Measurements from ENCODE around the gene DHX8.
"Not testable (repeated sequence)": the region's sequence is repeated elsewhere in the genome, so short reads cannot be mapped to it uniquely, and the experiment has no call there.

Gene DHX8

DNA sequence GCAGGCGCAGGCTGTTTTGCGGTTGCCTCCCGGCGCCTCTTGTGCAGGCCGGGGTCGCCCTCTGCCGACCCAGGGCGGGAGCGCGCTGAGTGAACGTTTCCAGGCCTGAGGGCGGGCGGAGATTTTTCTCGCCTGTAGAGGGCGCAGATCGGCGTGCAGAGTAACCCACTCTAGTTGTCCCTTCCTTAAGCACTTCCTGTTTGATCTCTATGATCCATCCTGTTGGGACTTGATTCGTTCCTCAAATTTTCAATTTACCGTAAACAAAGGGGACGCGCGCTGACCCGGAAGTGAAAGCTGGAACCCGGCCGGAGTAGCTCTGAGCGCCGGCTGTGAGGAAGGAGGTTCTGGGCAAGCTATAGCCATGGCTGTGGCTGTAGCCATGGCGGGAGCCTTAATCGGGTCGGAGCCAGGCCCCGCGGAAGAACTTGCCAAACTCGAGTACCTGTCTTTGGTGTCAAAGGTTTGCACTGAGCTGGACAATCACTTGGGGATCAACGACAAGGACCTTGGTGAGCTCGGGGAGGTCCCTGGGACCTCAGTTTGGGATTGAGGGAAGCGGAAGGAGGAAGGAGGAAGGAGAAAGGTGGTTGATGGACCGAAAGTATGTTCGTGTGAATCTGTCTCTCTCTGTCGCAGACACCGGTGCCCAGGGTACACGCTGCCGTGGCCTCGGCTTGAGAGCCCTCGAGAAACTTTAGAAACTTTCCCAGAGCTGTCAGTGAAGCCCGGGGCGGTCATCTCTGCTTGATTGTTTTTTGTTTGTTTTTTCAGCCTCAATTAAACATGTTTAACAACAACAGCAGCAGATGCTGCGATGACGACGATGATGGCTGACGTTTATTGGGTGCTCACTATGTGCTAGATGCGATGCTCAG is at the start of gene DHX8:
Gene DHX8 (plus strand): TSS at position 302 of the 878 bp plus-strand sequence. CDS start 63 bp downstream, at position 365.
- peak; percentile 98 for DNase-seq

DNA sequence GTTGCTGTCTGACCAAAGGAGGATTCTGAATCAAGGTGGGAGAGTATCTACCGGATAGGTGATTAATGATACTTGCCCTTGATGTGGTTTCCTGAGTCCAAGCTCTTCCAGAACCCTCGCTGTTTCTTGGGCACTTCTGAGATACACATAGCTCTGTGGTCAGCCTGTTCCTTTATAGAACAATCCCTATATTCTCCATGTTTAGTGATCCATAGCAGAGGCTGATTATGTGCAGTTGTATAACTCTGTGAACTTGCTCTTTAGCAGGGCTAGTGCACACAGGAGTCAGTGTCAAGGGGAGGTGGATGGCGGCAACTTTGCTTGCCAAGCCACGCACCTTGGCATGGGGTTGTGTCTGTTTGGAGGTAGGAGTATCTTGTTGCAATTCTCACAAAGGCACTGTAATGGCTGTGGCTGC is 48.9 kb upstream of the DHX8 start:
- DNase-seq, result no peak

DNA sequence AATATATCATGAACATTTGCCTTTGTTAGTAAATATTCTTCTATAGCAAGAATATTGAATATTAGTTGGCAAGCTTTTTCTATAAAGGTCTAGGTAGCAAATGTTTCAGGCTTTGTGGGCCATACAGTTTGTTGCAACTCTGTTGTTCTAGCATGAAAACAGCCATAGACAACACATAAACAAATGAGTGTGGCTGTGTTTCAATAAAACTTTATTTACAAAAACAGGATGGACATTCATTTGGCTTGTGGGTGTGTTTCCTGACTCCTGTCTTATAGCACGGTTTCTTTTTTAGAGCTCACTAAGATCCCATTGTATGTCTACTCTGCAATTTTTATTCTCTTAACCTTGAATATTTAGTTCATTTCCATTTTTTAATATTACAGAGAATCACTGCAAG is 46.0 kb upstream of the DHX8 start:
- no peak for DNase-seq

DNA sequence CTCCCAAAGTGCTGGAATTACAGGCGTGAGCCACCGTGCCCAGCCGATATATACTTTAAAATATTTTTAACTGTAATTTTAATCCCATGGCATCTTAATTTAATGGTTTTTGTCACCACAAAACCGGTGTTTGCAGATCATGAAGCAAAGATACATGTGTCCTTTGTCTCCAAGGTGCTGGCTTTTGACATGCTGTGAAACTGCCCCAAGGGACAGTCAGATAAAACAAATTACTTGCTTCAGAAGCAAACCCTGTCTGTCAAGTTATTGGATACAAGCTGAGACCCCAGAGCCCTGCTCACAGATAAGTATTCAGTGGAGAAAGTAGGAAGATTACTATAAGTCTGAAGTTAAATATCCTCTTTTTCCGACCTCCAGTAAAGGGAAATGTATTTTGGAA is 45.1 kb upstream of the DHX8 start:
- DNase-seq, result no peak

DNA sequence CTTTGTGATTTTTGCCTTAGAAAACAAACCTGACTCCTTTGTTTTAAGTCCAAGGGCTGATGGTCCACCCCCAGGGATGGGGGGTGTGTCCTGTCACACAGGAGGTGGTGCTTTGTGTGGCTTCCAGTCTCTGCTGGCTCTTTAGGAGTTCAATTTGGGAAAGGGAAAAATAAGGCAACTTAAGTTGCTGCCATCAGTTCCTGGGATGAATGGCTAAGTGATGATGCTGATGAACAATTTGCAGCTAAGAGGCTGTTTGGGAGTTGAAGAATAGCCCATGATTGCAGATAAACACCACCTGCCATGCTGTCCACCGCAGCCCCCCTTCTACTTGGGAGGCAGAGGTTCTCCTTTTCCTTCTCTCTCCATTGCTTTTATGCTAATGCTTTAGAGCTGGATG is 44.7 kb upstream of the DHX8 start:
- DNase-seq, result no peak

DNA sequence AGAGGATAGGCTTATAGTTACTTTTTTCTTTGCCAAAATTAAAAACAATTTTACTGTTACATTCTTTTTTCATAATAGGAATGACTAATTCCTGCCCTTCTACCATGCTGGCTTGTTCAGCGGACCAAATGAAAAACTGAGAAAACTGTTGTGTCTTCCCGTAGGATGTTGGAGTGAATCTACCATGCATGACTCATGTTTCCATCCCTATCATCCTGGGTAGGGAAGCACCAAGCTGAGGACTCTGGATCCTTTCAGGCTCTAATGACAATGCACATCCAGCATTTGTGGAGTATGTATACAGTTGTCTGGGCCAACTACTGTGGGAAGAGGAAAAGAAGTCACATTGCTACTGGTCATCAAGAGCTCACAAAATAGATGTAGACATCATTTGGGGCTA is 41.1 kb upstream of the DHX8 start:
- no peak for DNase-seq

DNA sequence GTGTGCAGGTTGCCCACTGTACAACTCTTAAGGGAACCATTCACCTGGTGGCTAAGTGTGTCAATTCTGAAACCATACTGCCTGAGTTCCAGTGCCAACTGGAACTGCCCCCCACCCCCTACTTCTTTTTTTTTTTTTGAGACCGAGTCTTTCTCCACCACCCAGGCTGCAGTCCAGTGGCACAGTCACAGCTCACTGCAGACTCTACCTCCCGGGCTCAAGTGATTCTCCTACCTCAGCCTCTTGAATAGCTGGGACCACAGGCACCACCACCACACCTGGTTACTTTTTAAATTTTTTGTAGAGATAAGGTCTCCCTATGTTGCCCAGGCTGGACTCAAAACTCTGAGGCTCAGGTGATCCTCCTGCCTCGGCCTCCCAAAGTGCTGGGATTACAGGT is 40.4 kb upstream of the DHX8 start:
- no peak for DNase-seq

DNA sequence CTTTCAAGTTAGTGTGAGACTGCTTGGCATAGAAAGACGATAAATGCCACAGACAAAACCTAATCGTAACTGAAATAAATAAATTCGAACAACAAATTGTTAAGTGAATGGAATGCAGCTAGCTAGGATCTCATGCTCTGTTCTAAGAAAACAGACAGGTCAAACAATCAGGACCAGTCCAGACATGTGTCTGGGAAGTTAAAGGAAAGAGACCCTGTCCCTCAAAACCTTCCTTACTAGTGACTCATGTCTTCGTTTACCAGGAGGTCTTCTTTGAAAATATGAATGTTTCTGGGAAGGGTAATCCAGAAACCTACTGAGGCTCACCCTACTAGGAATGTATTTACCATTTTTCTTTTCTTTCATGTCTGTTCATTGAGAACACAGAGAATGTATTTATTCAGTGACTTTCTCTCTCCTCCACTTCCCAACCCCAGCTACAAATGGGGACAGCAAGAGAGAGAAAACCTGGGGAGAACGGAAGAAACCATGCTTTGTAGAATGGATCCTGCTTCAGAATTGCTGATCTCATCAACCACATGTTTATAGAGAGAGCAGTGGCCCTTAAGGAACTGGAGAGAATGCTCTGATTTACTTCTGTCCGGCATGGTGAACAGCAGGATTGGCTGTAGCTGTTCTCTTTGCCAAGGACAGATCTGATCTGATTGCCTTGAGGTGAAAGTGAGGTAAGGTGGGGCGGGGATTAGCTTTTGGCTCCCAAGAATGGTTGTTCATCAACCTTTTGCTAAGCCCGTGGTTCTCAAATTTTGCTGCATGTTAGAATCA is 39.4 kb upstream of the DHX8 start:
- no peak for DNase-seq

DNA sequence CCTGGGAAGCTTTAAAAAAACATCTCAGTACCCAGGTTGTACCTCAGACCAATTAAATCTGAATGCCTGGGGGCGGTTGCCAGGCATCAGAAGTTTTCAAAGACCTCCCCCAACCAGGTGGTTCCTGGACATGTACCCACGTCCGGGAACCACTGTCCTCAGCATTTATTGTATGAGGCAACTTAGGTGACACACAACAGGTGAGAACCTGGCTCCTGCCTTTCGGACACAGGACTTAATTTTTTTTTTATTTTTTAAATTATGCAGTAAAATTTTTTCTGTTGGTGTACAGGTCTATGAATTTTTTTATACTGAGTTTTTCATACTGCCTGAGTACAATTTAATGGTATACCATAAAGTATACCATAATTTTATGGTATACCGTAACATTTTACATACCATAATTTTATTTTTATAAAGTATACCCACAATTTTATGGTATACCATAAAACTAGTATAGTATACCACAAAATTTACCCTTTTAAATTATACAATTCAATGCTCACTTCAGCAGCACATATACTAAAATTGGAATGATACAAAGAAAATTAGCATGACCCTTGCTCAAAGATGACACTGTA is 38.7 kb upstream of the DHX8 start:
- no peak for DNase-seq

DNA sequence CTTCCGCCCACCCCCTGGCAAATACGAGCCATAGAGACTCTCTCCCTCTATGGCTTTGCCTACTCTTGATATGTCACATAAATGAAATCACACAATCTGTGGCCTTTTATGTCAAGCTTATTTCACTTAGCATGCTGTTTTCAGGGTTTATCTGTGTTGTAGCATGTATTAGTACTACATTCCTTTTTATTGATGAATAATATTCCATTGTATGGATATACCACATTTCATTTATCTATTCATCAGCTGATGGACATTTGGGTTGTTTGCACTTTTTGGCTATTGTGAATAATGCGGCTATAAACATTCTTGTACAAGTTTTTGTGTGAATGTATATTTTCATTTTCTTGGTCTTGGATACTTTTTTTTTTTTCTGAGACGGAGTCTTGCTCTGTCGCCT is 37.0 kb upstream of the DHX8 start:
- no peak for DNase-seq

DNA sequence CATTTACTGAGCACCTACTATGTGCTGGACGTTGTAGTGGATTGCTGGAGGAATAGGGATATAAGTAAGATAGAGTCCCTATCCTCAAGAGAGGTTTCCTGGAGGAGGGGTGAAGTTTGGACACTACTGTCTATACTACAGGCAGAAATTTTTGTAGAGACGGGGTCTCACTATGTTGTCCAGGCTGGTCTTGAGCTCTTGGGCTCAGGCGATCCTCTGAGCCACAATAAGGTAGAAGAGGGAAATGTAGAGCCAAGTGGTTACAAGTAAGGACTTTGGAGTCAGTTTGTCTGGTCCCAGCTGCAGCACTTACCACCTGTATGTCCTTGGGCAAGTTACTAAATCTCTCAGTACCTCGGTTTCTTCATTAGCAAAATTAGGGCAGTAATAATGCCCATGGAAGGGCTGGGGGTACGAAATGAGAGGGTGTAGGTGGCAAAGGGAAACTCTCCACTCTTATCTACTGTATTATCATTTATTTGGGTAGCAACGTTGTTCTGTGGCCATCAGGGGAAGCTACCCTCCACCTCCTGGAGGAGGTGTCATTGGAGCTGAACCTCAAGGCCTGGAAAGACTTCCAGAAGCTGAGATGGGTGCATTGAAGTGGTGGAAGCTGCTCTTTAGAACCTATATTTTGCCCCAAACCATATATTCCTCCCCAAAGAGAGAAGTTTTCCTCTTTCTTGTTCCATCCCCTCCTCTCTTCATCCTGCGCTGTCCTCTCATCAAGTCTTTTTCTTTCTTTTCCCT is 34.9 kb upstream of the DHX8 start:
- DNase-seq, result no peak

DNA sequence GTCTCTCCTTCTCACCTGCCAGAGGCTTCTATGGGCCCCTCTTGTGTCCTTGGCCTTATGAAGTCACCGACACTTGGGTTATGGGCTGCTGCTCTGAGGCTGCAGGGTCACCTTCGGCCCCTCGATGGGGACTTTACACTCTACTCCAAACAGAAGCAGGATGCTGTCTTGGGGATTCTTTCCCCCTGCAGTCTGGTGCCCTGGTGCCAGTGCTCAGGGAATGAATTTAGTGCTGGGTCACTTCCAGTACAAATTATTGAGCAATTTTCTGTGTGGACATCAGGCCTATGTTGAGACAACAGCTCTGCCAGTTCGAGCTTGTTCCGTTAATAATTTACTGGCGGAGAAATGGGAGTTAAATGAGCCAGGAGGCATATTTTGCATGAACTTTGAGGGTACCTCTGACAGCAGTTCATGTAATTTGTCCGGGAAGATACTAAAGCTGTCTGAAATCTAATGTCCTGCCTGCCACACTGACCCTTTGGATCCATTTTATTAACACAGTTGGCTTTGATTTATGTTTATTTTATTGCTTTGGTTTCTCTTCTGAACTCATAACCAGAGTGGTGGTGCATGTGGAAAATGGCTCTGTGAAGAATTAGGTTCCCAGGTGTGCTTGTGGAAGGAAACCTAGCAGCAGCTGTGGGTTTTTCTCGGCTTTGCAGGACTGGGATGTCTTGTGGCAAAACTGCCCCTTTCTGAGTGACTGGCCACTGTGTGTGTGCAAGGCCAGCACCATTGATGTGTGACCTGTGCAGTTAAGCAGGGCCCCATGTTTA is 34.1 kb upstream of the DHX8 start:
- no peak for DNase-seq

DNA sequence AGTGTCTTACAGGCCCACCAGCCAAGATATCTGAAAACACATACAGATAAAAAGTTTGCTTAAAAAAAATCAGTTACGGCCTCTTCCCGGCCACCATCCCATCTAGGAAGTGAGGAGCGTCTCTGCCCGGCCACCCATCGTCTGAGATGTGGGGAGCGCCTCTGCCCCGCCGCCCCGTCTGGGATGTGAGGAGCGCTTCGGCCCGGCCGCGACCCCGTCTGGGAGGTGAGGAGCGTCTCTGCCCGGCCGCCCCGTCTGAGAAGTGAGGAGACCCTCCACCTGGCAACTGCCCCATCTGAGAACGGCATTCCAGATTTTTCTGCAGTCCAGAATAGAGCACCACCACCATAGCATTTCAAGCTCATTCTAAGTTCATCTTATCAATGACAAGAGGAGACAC is 33.0 kb upstream of the DHX8 start:
- DNase-seq, result not testable (repeated sequence)

DNA sequence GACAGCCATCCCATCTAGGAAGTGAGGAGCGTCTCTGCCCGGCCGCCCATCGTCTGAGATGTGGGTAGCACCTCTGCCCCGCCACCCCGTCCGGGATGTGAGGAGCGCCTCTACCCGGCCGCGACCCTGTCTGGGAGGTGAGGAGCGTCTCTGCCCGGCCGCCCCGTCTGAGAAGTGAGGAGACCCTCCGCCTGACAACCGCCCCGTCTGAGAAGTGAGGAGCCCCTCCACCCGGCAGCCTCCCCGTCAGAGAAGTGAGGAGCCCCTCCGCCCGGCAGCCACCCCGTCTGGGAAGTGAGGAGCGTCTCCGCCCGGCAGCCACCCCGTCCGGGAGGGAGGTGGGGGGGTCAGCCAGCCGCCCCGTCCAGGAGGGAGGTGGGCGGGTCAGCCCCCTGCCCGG is 32.0 kb upstream of the DHX8 start:
- not testable (repeated sequence) for DNase-seq

DNA sequence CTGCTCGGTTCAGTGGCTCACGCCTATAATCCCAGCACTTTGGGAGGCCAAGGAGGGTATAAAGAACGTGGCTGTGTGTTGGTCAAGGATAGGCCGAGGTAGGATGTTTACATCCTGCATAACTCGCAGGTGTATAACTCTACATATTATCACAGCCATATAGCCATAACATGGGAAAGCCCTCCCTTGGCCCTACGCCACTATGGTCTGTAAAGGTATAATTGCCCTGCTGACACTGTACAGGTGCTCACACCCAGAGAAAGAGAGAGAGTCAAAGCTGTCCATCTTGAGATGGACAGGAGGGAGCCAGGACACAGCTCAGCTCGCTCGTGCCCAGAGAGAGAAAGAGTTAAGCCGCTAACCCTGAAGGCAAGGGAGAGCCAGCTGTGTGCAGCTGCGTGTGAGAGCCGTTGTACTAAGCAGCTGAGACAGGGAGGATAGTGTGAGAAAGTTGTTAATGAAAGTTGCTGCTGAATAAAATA is 30.4 kb upstream of the DHX8 start:
- no peak for DNase-seq

DNA sequence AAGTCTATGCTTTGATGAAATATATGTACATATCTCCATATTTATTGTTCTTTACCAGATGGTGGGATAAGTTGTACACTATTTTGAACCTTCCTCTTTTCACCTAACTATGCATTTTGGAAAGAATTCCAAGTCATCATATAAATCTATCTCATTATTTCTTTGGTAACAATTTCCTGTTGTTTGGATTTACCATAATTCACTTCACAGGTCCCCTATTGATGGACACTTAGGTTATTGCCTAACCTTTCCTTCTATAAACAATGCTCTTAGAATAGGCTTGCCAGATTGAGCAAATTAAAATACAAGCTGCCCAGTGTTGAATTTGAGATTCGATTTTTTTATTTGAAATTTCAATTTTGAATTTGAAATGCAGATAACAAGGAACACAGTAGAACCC is 28.9 kb upstream of the DHX8 start:
- DNase-seq, result no peak

DNA sequence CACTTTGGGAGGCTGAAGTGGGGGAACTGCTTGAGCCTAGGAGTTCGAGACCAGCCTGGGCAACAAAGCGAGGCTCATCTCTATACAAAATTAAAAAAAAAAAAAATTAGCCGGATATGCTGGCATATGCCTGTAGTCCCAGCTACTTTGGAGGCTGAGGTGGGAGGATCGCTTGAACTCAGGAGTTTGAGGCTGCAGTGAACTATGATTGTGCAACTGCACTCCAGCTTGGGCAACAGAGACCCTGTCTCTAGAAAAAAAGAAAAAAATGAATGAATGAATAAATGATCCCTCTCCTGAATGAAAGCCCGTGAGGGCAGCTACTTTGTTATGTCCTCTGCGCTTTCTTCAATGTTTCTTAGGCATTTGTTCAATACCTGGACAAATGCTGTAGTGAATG is 27.7 kb upstream of the DHX8 start:
- no peak for DNase-seq

DNA sequence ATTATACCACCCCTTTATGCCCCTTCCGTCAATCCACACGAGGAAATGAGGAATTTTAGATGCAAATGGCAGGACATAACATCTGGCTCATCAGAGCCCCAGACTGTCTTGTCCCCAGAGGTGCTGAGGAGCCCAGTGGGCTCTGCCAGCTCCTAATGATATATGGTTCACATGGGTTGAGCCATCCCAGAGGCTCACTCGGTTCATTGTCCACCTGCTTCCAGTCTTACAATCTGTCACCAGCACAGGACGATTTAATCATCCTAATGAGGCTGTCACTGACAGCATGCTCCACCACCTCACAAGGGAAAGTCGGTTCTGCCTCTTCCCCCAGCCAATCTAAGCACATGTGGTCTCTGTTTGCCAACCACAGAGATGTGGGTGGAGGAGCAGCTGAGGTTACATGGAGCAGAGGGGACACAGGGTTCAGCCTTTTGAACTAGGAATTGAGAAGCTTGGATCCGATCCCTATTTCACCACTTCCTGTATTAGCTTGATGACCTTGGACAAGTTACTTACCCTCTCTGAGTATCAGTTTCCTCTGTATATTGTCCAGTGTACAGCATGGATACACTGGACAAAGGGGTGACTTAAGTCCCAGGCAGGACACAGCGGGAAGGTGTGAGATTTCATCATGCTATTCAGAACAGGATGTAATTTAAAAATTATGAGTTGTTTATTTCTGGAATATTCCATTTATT is 27.0 kb upstream of the DHX8 start:
- DNase-seq, result no peak

DNA sequence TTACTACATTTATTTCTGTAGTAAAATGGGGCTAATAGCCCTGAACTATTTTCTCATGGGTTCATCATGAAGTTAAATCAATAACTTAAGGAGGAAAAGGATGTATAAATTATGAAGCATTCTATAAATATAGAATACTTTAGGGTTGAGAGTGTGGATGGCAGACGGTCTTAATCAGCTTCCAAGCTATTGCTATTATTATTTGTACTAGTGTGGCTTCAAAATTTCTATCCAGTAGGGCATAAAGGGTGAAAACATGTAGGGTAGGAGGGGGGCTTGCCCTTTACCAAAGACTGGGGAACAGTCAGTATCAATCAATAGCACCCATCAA is 26.4 kb upstream of the DHX8 start:
- no peak for DNase-seq

DNA sequence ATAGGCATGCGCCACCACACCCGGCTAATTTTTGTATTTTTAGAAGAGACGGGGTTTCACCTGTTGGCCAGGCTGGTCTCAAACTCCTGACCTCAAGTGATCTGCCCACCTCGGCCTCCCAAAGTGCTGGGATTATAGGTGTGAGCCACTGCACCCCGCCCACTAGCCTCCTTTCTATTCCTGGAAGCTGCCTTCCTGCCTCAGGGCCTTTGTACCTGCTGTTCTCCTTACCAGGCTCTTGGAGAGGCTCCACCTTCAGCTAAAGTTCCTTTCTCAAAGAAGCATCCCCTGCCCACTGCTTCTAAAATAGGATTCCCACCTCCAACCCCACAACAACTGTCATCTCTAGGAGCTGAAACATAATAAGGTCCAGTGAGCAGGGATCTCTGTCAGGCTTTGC is 23.9 kb upstream of the DHX8 start:
- not testable (repeated sequence) for DNase-seq

DNA sequence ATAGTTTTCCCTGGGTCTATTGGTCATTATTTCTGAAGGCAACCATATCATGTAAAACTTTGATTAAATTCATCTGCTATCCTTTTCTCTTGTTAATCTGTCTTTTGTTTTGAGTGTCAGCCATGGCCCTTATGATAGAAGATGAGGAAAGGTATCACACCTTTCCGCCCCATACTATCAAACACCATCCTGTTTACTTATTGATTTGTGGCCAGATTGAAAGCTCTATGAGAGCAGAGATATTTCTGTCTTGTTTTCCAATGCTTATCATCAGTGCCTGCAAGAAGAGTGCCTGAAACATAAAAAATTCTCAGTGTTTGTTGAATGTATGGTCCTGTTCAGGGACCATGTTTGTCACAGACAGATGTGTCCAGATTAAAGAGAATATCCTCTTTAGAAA is 22.6 kb upstream of the DHX8 start:
- no peak for DNase-seq

DNA sequence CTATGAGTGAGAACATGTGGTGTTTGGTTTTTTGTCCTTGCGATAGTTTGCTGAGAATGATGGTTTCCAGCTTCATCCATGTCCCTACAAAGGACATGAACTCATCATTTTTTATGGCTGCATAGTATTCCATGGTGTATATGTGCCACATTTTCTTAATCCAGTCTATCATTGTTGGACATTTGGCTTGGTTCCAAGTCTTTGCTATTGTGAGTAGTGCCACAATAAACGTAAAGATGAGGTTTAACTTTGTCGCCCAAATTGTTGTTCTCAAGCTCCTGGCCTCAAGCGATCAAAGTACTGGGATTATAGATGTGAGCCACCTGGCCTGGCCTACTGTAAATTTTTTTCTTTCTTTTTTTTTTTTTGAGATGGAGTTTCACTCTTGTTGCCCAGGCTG is 21.2 kb upstream of the DHX8 start:
- not testable (repeated sequence) for DNase-seq
